CD14-positive monocyte (primary cell): Measurements from ENCODE around the gene CCL5. TPM values are rescaled to one million over a fixed set of nuclear protein-coding genes. Genes with fewer than 3 reads are reported as not detected.
A peak's percentile ranks its signal among the peaks of the same experiment; 100 is the strongest.

Experiments
- DNase-seq, 3 donors: peaks; one replicate each; pipeline ENCODE4 v3.0.0-alpha.2; 2011 to 2022
- H2AFZ ChIP-seq: 2 replicates; pipeline ENCODE4 v1.6.0; 2012; ENCODE audit warnings: mild to moderate bottlenecking, low read depth, low read length, inconsistent platforms; ENCODE audit not compliant: insufficient read depth, poor library complexity, severe bottlenecking
- H3K27ac ChIP-seq, 2 donors: 1 replicate in 1 of 2; 2 replicates in 1 of 2; pipeline ENCODE4 v1.5.1; 2012 to 2013; ENCODE audit warnings: low read length in 2 of 2, control low read depth in 1 of 2, inconsistent platforms in 1 of 2, low read depth in 1 of 2, mild to moderate bottlenecking in 1 of 2
- H3K27me3 ChIP-seq, 2 donors: one replicate each; pipeline versions ENCODE4 v1.6.0 to v1.6.1; 2011 to 2013; ENCODE audit warnings: low read length in 2 of 2; ENCODE audit not compliant: control insufficient read depth in 2 of 2, insufficient read depth in 2 of 2
- H3K36me3 ChIP-seq, 2 donors: replicated peaks in 1 of 2; 1 replicate in 1 of 2; 2 replicates in 1 of 2; pipeline versions ENCODE4 v1.5.1 to v1.6.1; 2012 to 2013; ENCODE audit warnings: low read length in 2 of 2, control low read depth in 1 of 2, inconsistent platforms in 1 of 2, mild to moderate bottlenecking in 1 of 2; ENCODE audit not compliant: insufficient read depth in 2 of 2, control insufficient read depth in 1 of 2
- H3K4me1 ChIP-seq, 2 donors: 1 replicate in 1 of 2; 2 replicates in 1 of 2; pipeline versions ENCODE4 v1.5.1 to v1.6.1; 2012 to 2013; ENCODE audit warnings: low read length in 2 of 2, control low read depth in 1 of 2, inconsistent platforms in 1 of 2, mild to moderate bottlenecking in 1 of 2, moderate library complexity in 1 of 2; ENCODE audit not compliant: insufficient read depth in 2 of 2, control insufficient read depth in 1 of 2
- H3K4me2 ChIP-seq: replicated peaks from 2 replicates; pipeline ENCODE3; 2012; ENCODE audit warnings: low read length, moderate library complexity, mild to moderate bottlenecking; ENCODE audit not compliant: poor library complexity, severe bottlenecking; ENCODE audit errors: extremely low read depth
- H3K4me3 ChIP-seq, 3 experiments: fragments of 200-600 bp in 1 of 3; sonication (generic) in 1 of 3; replicated peaks in 1 of 3; 1 replicate in 2 of 3; 2 replicates in 1 of 3; pipeline ENCODE4 v1.5.1; 2011 to 2013; ENCODE audit warnings: low read length in 3 of 3, mild to moderate bottlenecking in 3 of 3, control low read depth in 2 of 3, low read depth in 2 of 3, inconsistent platforms in 1 of 3, moderate library complexity in 1 of 3
- H3K79me2 ChIP-seq: 2 replicates; pipeline ENCODE4 v1.6.0; 2012; ENCODE audit warnings: mild to moderate bottlenecking, control low read depth, inconsistent platforms, low read length, moderate library complexity; ENCODE audit not compliant: insufficient read depth
- H3K9ac ChIP-seq: 2 replicates; pipeline ENCODE4 v1.6.0; 2017; ENCODE audit warnings: low read length, mild to moderate bottlenecking; ENCODE audit not compliant: insufficient read depth, poor library complexity, severe bottlenecking
- H3K9me3 ChIP-seq, 2 donors: replicated peaks in 1 of 2; 1 replicate in 1 of 2; 2 replicates in 1 of 2; pipeline versions ENCODE4 v1.5.1 to v1.6.1; 2012 to 2013; ENCODE audit warnings: low read length in 2 of 2, control low read depth in 1 of 2; ENCODE audit not compliant: control insufficient read depth in 1 of 2, insufficient read depth in 1 of 2
- H4K20me1 ChIP-seq: 2 replicates; pipeline ENCODE4 v1.6.0; 2012; ENCODE audit warnings: mild to moderate bottlenecking, low read length, control low read depth, moderate library complexity; ENCODE audit not compliant: insufficient read depth
- H3K27ac Mint-ChIP-seq, 7 donors: one replicate each; pipeline ENCODE4 v1.8.0; 2020; ENCODE audit warnings: mild to moderate bottlenecking in 7 of 7, mixed read lengths in 7 of 7, moderate library complexity in 6 of 7, inconsistent platforms in 2 of 7
- H3K27me3 Mint-ChIP-seq, 3 donors: one replicate each; pipeline ENCODE4 v1.8.0; 2021 to 2022; ENCODE audit warnings: low read depth in 3 of 3, mild to moderate bottlenecking in 3 of 3, mixed read lengths in 3 of 3, moderate library complexity in 3 of 3, inconsistent platforms in 1 of 3
- H3K36me3 Mint-ChIP-seq, 2 donors: one replicate each; pipeline ENCODE4 v1.8.0; 2020; ENCODE audit warnings: mixed read lengths in 2 of 2, inconsistent platforms in 1 of 2, mild to moderate bottlenecking in 1 of 2
- H3K4me1 Mint-ChIP-seq: one replicate; pipeline ENCODE4 v1.8.0; 2020; ENCODE audit warnings: mild to moderate bottlenecking, mixed read lengths
- H3K4me3 Mint-ChIP-seq, 2 donors: one replicate each; pipeline ENCODE4 v1.8.0; 2020; ENCODE audit warnings: mild to moderate bottlenecking in 2 of 2, mixed read lengths in 2 of 2, moderate library complexity in 1 of 2
- H3K9me3 Mint-ChIP-seq, 7 donors: one replicate each; pipeline ENCODE4 v1.8.0; 2020 to 2022; ENCODE audit warnings: mixed read lengths in 7 of 7, mild to moderate bottlenecking in 6 of 7, moderate library complexity in 6 of 7, inconsistent platforms in 2 of 7
- CTCF ChIP-seq: fragments of 200-600 bp; IDR thresholded peaks from one replicate; pipeline ENCODE4 v1.8.0; 2022; ENCODE audit warnings: antibody characterized with exemption, mild to moderate bottlenecking
- WGBS: methylation state at CpG from one replicate; pipeline ENCODE4 v1.1.5; 2013; ENCODE audit warnings: missing lambda C conversion rate; ENCODE audit not compliant: insufficient coverage; 5-methylcytosine and 5-hydroxymethylcytosine counted together
- intact Hi-C, 2 donors: fragments of 100-400 bp; cut with micrococcal nuclease; formaldehyde crosslinking; loops; one replicate each; pipeline versions ENCODE4 v1.15.0 to v1.15.1; 2023
- polyA minus RNA-seq: library from RNA; depleted of rRNA, polyadenylated mRNA; stranded (reverse); fragments of >200 nt; gene quantifications from 2 replicates; pipeline ENCODE4 v1.2.3, GENCODE V29; 2012
- polyA plus RNA-seq, 3 donors: library from polyadenylated mRNA; depleted of rRNA in 1 of 3; unstranded in 2 of 3; stranded (reverse) in 1 of 3; fragments of 300-500 nt in 2 of 3; fragments of >200 nt in 1 of 3; fragmentation: Illumina TruSeq in 2 of 3; gene quantifications; 1 replicate in 2 of 3; 2 replicates in 1 of 3; pipeline ENCODE4 v1.2.3, GENCODE V29; 2012 to 2021
- total RNA-seq, 12 experiments: library from RNA in 1 of 12; stranded (reverse) in 1 of 12; fragments of 120-200 nt in 1 of 12; gene quantifications; one replicate each; pipeline ENCODE4 v1.2.4 and lab custom pipeline; 2013 to 2026; ENCODE audit warnings: mixed read lengths in 6 of 12, inconsistent platforms in 1 of 12

The CCL5 gene
- 4.8 TPM for total RNA-seq (2013)
- 1 to 10 TPM in 2 of 3 donors, under 1 TPM in 1; 0.95 to 6.8 (median 2.8) TPM for polyA plus RNA-seq
- 0.55 and 3.1 TPM in 2 replicates for polyA minus RNA-seq
- 2.3 to 146 (median 5.7) reads per million in 11 experiments for total RNA-seq (lab: John Stamatoyannopoulos, UW)

DNA sequence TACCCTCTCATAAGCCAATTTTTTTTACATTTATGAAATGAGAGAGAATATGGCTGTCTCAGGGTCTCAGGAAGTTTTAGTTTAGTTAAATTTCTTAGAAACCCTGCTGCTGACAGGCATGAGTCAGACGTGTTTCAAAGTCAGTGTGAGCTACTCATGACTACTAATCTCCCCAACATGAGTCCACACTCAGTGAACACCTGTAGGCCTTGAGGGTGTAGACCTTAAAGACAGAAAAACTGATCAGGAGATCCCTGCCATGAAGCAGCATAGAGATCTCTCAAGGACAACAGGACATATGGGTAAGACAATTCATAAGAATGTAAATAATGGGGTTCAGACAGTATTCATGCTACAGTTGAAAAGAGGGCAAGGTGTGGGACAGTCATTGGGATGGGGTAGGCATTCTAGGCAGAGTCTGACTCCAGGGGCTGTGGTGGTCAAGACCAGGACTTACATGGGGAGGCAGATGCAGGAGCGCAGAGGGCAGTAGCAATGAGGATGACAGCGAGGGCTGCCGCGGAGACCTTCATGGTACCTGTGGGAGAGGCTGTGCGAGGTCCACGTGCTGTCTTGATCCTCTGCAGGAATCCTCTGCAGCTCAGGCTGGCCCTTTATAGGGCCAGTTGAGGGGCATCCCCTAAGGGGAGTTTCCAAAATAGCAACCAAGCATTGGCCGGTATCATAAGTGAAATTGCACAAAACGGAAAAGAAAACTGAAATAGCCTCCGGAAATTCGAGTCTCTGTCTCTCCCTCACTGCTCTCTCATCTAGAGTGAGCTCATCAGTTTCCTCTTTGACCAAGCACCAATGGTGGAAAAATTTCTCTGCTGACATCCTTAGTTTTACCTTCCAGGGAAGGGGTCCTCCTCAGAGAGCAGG, at the start of gene CCL5:
Gene CCL5, minus strand, starts transcription at position 588 of the 882 bp plus-strand sequence.
- 68% methylated on average over 9 of the region's 11 CpGs for WGBS
- Histone ChIP-seq H2AFZ (peak within 1 kb of the TSS; percentile 24), H3K4me3 (no peak within 1 kb of the TSS), H4K20me1 (no peaks in the 10 kb centered on the region), H3K4me2 (peak within 1 kb of the TSS; percentile 12), H3K4me1 (peaks cover 14 to 25% of the 10 kb centered on the region in 2 donors), H3K79me2 (no peaks in the 10 kb centered on the region), H3K27ac (peak within 1 kb of the TSS in 1 of 2 donors; percentile 73), H3K27me3 (no peaks in the 10 kb centered on the region), H3K9me3 (no peaks in the 10 kb centered on the region), H3K36me3 (no peaks in the 10 kb centered on the region), H3K9ac (no peak within 1 kb of the TSS)
- Mint-ChIP-seq H3K36me3 (no peaks in the 10 kb centered on the region), H3K27me3 (no peaks in the 10 kb centered on the region), H3K9me3 (no peaks in the 10 kb centered on the region), H3K4me3 (no peak within 1 kb of the TSS), H3K27ac (peak within 1 kb of the TSS in 6 of 7 donors; percentile 41 to 84 (median 74)), H3K4me1 (peaks cover 21% of the 10 kb centered on the region)
- no peak for TF ChIP-seq CTCF
- DNase-seq: peak; percentile 53 to 73 (median 54)
- intact Hi-C loops: no loop called here

GRCh38 chr17:35927714-35928113, 47.6 kb upstream of the CCL5 start:
- TF ChIP-seq CTCF: no peak
- Mint-ChIP-seq H3K4me1 (peaks cover 24% of the 10 kb centered on the region), H3K36me3 (peaks cover 5 to 18% of the 10 kb centered on the region in 2 donors), H3K27ac (no peak overlapping the region), H3K4me3 (no peak overlapping the region), H3K27me3 (peaks cover 0 to 2% (median 0%) of the 10 kb centered on the region in 3 donors), H3K9me3 (no peaks in the 10 kb centered on the region)
- no peak overlapping the region for H3K27ac ChIP-seq
- H3K27me3 ChIP-seq: no peaks in the 10 kb centered on the region
- DNase-seq: no peak
- H3K9ac ChIP-seq: no peak overlapping the region
- H3K9me3 ChIP-seq: no peaks in the 10 kb centered on the region
- H3K36me3 ChIP-seq: no peaks in the 10 kb centered on the region
- peaks cover 15% of the 10 kb centered on the region in 2 donors for H3K4me1 ChIP-seq
- no peaks in the 10 kb centered on the region for H4K20me1 ChIP-seq
- H2AFZ ChIP-seq: no peak overlapping the region
- intact Hi-C loops: no loop called here
- no peak overlapping the region for H3K4me2 ChIP-seq
- no peak overlapping the region for H3K4me3 ChIP-seq
- H3K79me2 ChIP-seq: no peaks in the 10 kb centered on the region
